ENCODE measurements around the gene FTO. TPM values are rescaled to one million over a fixed set of nuclear protein-coding genes. Genes with fewer than 3 reads are reported as not detected.

FTO gene
- total RNA-seq, 1 donor from 2014 or later = 107 TPM

- ATAC-seq (no peak), DNase-seq (ENCODE audit: low spot score) (no peak)
- intact Hi-C loops (cut with DNase I) = no loop called here
These were observed 207.0 kb downstream of the FTO start for GRCh38 chr16:53910990-53911389.

GRCh38 chr16:53911513-53911912, 207.6 kb downstream of the FTO start:
- no peak for DNase-seq (ENCODE audit: low spot score)
- no peak for ATAC-seq
- intact Hi-C loops (cut with DNase I) = no loop called here

GRCh38 chr16:53912155-53912554, 208.2 kb downstream of the FTO start:
- DNase-seq (ENCODE audit: low spot score) = no peak
- no peak for ATAC-seq
- intact Hi-C loops (cut with DNase I) = no loop called here

GRCh38 chr16:53913099-53913870, 209.3 kb downstream of the FTO start:
- DNase-seq (ENCODE audit: low spot score) = no peak
- ATAC-seq = peak; percentile 80
- intact Hi-C loops (cut with DNase I) = no loop called here

GRCh38 chr16:53913920-53914319, 210.0 kb downstream of the FTO start:
- DNase-seq (ENCODE audit: low spot score) (no peak), ATAC-seq (peak; percentile 75)
- intact Hi-C loops (cut with DNase I) = no loop called here

- ATAC-seq (no peak), DNase-seq (ENCODE audit: low spot score) (no peak)
- intact Hi-C loops (cut with DNase I) = no loop called here
These were observed 210.8 kb downstream of the FTO start for GRCh38 chr16:53914736-53915135.

GRCh38 chr16:53915452-53916160, 211.7 kb downstream of the FTO start:
- ATAC-seq (no peak), DNase-seq (ENCODE audit: low spot score) (no peak)
- intact Hi-C loops (cut with DNase I) = no loop called here

GRCh38 chr16:53920988-53921387, 217.0 kb downstream of the FTO start:
- no peak for DNase-seq (ENCODE audit: low spot score)
- ATAC-seq = no peak
- intact Hi-C loops (cut with DNase I) = no loop called here

GRCh38 chr16:53922067-53922806, 218.3 kb downstream of the FTO start:
- no peak for DNase-seq (ENCODE audit: low spot score)
- ATAC-seq = no peak
- intact Hi-C loops (cut with DNase I) = no loop called here

- DNase-seq (ENCODE audit: low spot score) (no peak), ATAC-seq (no peak)
- intact Hi-C loops (cut with DNase I) = no loop called here
These were observed 219.0 kb downstream of the FTO start for GRCh38 chr16:53922807-53923571.

GRCh38 chr16:53924331-53925106, 220.6 kb downstream of the FTO start:
- ATAC-seq = no peak
- no peak for DNase-seq (ENCODE audit: low spot score)
- intact Hi-C loops (cut with DNase I) = no loop called here

GRCh38 chr16:53925107-53925410, 221.1 kb downstream of the FTO start:
- ATAC-seq (no peak), DNase-seq (ENCODE audit: low spot score) (no peak)
- intact Hi-C loops (cut with DNase I) = no loop called here

GRCh38 chr16:53925526-53925925, 221.6 kb downstream of the FTO start:
- intact Hi-C loops (cut with DNase I) = no loop called here
- ATAC-seq = no peak

GRCh38 chr16:53926209-53926608, 222.3 kb downstream of the FTO start:
- ATAC-seq (no peak), DNase-seq (ENCODE audit: low spot score) (no peak)
- intact Hi-C loops (cut with DNase I) = no loop called here

More at GRCh38 chr16:53925526-53925925, 221.6 kb downstream of the FTO start:
- no peak for DNase-seq (ENCODE audit: low spot score)

- intact Hi-C loops (cut with DNase I) = no loop called here
- no peak for ATAC-seq
- DNase-seq (ENCODE audit: low spot score) = no peak
These were observed 229.0 kb downstream of the FTO start for GRCh38 chr16:53932975-53933374.

- intact Hi-C loops (cut with DNase I) = no loop called here
- DNase-seq (ENCODE audit: low spot score) (no peak), ATAC-seq (no peak)
These were observed 229.5 kb downstream of the FTO start for GRCh38 chr16:53933407-53933806.

- ATAC-seq = no peak
These were observed 232.1 kb downstream of the FTO start for GRCh38 chr16:53936052-53936451.

GRCh38 chr16:53936529-53936928, 232.6 kb downstream of the FTO start:
- ATAC-seq = no peak
- no peak for DNase-seq (ENCODE audit: low spot score)
- intact Hi-C loops (cut with DNase I) = no loop called here

More at GRCh38 chr16:53936052-53936451, 232.1 kb downstream of the FTO start:
- intact Hi-C loops (cut with DNase I) = no loop called here
- DNase-seq (ENCODE audit: low spot score) = no peak

All from sciatic nerve (tissue), 2 donors.